Measurements from ENCODE around the gene TMEM161B. TPM values are rescaled to one million over a fixed set of nuclear protein-coding genes. Genes with fewer than 3 reads are reported as not detected.
"Not testable (repeated sequence)": the region's sequence is repeated elsewhere in the genome, so short reads cannot be mapped to it uniquely, and the experiment has no call there.

TMEM161B gene
- total RNA-seq, 2 donors from 2014 or later: 23.7 to 28.3 TPM

GRCh38 chr5:88195636-88196035, 73.0 kb downstream of the TMEM161B start:
- intact Hi-C loops (cut with DNase I, micrococcal nuclease): no loop called here
- no peak for ATAC-seq
- no peak for DNase-seq

DNA sequence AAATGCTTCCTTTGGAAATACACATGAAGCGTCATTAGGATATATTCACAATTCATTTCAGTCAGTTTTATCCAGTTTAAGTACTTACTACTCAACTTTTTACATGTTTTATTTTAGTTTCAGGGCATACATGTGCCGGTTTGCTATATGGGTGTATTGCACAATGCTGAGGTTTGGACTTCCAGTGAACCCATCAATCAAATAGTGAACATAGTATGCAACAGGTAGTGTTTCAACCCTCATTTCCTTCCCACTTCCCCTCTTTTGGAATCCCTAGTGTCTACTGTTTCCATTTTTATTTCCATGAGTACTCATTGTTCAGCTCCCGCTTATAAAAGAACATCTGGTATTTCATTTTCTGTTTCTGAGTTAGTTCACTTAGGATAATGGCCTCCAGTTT, 74.7 kb downstream of the TMEM161B start:
- ATAC-seq (no peak), DNase-seq (no peak)

GRCh38 chr5:88190106-88190834, 78.4 kb downstream of the TMEM161B start:
- no peak for DNase-seq
- no peak for ATAC-seq
- intact Hi-C loops (cut with DNase I, micrococcal nuclease): no loop called here

More for the DNA sequence above, 74.7 kb downstream of the TMEM161B start:
- intact Hi-C loops (cut with DNase I, micrococcal nuclease): no loop called here

GRCh38 chr5:88189484-88189883, 79.2 kb downstream of the TMEM161B start:
- intact Hi-C loops (cut with DNase I, micrococcal nuclease); ATAC-seq; DNase-seq: not testable (repeated sequence)

DNA sequence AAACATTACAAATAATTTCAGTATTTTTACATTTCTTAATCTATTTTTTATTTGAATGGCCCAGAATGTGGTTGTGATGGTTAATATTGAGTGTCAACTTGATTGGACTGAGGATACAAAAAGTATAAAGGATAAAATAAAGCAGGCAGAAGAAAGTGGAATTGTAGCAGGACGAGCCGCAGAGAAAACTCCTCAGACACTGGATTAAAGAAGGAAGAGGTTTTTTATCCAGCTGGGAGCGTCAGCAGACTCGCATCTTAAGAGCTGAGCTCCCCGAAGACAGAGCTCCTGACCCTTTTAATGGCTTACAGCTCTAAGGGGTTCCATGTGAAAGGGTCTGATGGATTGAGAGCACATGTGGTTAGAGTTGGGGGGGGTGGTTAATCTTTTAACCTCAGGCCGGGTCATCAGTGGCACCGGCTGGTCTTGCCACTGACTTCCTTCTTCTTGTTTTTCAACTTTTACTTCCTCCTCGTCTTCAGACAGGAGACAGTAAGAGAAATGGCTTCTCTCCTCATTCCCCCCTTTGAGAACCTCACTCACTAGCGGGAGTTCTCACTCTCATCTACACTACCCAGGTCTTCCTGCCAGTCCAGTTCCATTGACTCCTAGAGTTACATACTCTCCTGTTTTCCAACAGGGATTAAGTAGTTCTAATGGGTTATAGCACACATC, 80.0 kb downstream of the TMEM161B start:
- DNase-seq (no peak), ATAC-seq (no peak)
- intact Hi-C loops (cut with DNase I, micrococcal nuclease): no loop called here

GRCh38 chr5:88183255-88183654, 85.4 kb downstream of the TMEM161B start:
- DNase-seq (no peak), ATAC-seq (no peak)
- intact Hi-C loops (cut with DNase I, micrococcal nuclease): no loop called here

GRCh38 chr5:88177486-88177885, 91.2 kb downstream of the TMEM161B start:
- intact Hi-C loops (cut with DNase I, micrococcal nuclease); DNase-seq: not testable (repeated sequence)

DNA sequence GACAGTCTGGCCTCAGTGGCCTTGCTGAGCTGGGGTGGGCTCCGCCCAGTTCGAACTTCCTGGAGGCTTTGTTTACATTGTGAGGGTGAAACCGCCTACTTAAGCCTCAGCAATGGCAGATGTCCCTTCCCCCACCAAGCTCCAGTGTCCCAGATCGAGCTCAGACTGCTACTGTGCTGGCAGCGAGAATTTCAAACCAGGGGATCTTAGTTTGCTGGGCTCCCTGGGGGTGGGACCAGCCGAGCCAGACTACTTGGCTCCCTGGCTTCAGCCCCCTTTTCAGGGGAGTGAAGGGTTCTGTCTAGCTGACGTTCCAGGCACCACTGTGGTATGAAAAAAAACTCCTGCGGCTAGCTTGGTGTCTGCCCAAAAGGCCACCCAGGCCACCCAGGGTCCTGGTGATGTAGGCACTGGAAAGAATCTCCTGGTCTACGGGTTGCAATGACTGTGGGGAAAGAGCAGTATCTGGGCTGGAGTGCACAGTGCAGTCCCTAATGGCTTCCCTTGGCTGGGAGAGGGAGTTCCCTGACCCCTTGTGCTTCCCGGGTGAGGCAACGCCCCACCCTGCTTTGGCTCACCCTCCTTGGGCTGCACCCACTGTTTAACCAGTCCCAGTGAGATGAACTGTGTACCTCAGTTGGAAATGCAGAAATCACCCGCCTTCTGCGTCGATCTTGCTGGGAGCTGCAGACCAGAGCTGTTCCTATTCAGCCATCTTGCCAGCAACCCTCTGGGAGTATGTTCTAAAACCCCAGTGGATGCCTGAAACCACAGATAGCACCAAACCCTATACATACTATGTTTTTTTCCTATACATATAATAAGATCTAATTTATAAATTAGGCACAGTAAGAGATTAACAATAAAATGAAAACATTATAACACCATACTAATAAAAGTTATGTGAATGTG, 95.5 kb downstream of the TMEM161B start:
- ATAC-seq (peak; percentile 45), DNase-seq (peak in 1 of 2 donors; percentile 18)
- intact Hi-C loops (cut with DNase I, micrococcal nuclease): no loop called here

More at GRCh38 chr5:88177486-88177885, 91.2 kb downstream of the TMEM161B start:
- not testable (repeated sequence) for ATAC-seq

DNA sequence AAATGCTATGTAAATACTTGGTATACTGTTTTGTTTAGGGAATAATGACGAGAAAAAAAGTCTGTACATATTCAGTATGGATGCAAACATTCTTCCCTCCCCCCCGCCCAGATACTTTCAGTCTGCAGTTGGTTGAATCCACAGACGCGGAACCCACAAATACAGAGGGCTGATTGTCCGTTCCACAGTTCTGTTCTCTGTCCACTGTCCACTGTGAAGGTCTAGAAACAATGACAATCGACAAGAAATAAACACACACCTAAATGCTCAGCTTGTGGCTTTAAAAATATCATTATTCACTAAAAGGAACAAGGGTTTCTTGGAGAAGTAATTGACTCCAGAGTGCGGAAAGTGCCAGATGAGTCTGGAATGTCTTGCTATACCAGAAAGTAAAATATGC, 109.1 kb downstream of the TMEM161B start:
- ATAC-seq (no peak), DNase-seq (no peak)
- intact Hi-C loops (cut with DNase I, micrococcal nuclease): no loop called here

GRCh38 chr5:88158056-88158455, 110.6 kb downstream of the TMEM161B start:
- no peak for DNase-seq
- no peak for ATAC-seq
- intact Hi-C loops (cut with DNase I, micrococcal nuclease): no loop called here

GRCh38 chr5:88154891-88155290, 113.8 kb downstream of the TMEM161B start:
- DNase-seq: no peak
- intact Hi-C loops (cut with DNase I, micrococcal nuclease): no loop called here
- ATAC-seq: no peak

DNA sequence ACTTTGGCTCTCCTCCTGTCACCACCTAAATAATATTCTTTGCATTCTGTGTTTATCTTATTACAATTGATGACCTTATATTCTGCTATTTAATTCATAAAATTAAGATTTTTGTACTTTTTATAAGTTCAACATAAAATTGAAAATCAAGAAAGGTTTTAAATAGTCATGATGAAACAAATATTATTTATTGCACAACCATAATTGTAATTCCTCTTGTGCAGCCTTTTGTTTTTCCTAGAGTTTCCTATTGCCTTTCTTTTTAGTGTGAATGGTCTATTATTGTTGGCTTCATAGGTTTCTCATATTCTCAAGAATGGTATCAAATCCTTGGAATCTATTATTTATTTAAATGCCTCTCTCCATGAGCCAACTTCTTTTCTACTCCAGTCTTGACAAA, 117.9 kb downstream of the TMEM161B start:
- ATAC-seq (no peak), DNase-seq (no peak)
- intact Hi-C loops (cut with DNase I, micrococcal nuclease): no loop called here

DNA sequence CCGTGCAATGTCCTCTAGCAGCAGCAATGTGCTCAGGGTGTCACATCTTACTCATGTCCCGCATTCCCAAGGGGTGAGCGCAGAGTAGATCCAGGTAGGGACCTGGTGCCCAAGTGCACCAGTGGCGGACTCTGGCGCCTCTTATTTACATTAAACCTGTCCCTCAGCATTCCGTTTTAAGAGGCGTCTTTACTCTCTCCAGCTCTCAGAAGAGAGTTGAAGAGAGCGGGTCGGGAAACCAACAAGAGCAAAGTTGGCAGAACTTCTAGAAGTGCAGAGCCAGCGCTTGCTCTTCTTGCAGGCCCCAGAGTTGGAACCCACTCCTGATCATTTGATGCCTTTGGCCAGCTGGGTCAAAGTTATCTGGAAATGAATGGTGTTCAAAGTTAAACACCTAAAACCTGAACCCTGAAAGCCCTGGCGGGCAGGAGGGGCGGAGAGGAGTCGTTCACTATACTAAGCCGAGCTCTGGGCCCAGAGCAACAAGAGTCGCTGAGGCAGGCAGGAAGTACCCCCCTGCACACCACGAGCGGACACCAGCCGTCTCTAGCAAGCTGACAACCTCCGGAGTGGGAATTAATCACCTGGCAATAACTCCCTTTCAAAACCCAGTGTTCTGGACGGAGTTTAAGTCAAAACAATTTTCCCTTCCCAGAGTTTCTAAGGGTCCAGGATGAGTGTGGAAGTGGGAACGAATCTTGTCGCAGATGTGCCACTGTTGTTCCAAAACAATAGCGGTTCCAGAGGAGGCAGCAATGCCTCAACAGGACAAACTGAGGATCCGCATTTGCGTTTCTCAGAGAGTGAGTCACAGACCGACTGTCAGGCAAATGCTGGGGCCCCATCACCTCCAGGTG, 122.8 kb downstream of the TMEM161B start:
- ATAC-seq: no peak
- DNase-seq: no peak
- intact Hi-C loops (cut with DNase I, micrococcal nuclease): no loop called here

- DNase-seq (no peak), ATAC-seq (no peak)
- intact Hi-C loops (cut with DNase I, micrococcal nuclease): no loop called here
These were observed 123.4 kb downstream of the TMEM161B start for GRCh38 chr5:88145221-88145610.
